ENCODE measurements around the gene FAM107B. TPM values are rescaled to one million over a fixed set of nuclear protein-coding genes. Genes with fewer than 3 reads are reported as not detected.

The FAM107B gene
- total and polyA plus RNA-seq, 10 of the 15 experiments (the other 5 are each of a cell fraction or from before 2014, with no cell fraction given): 22.9 to 162 (median 86.6) TPM

- peak; percentile 74; the same call in 1 of the 2 replicates for TF ChIP-seq RELB (IDR thresholded peaks at IDR 0.05; ENCODE audit: low read depth)
- peak; percentile 83 for TF ChIP-seq IRF4 (IDR thresholded peaks at IDR 0.05; ENCODE audit: low read depth, low read length)
- peak; percentile 27 for TF ChIP-seq SKIL (IDR thresholded peaks at IDR 0.05; ENCODE audit: low read depth, poor library complexity, severe bottlenecking)
- no peak for TF ChIP-seq CBX5 (IDR thresholded peaks at IDR 0.05; ENCODE audit: low read depth)
- TF ChIP-seq DPF2 (IDR thresholded peaks at IDR 0.05): peak; percentile 79
- 0 out of 2 replicates have a peak, but pooled peaks have one; percentile 13 for TF ChIP-seq TCF12 (IDR thresholded peaks at IDR 0.05; ENCODE audit: low read depth, low read length)
- no peak for TF ChIP-seq SUZ12 (IDR thresholded peaks at IDR 0.05; ENCODE audit: unreplicated experiment)
- peak; percentile 85 for TF ChIP-seq BMI1 (IDR thresholded peaks at IDR 0.05; ENCODE audit: borderline replicate concordance)
- peak in 1 of 2 experiments; percentile 6; a peak in 1 of 4 replicates for TF ChIP-seq BHLHE40 (IDR thresholded peaks at IDR 0.05; ENCODE audit: borderline replicate concordance in 1 of 2, low read depth in 2 of 2, low read length in 1 of 2)
Observed at GRCh38 chr10:14653271-14654161, 121.2 kb downstream of the FAM107B start (continued).

Data from GM12878 (cell line).